Bone marrow (tissue), 2 donors: Measurements from ENCODE around the gene RBP3.

Experiments
- DNase-seq, 2 donors: peaks; one replicate each; lab custom pipeline; 2025; lab: John Stamatoyannopoulos, UW

RBP3 gene

GRCh38 chr10:47401874-47402640 is 53.9 kb downstream of the RBP3 start:
- DNase-seq: no peak

DNA sequence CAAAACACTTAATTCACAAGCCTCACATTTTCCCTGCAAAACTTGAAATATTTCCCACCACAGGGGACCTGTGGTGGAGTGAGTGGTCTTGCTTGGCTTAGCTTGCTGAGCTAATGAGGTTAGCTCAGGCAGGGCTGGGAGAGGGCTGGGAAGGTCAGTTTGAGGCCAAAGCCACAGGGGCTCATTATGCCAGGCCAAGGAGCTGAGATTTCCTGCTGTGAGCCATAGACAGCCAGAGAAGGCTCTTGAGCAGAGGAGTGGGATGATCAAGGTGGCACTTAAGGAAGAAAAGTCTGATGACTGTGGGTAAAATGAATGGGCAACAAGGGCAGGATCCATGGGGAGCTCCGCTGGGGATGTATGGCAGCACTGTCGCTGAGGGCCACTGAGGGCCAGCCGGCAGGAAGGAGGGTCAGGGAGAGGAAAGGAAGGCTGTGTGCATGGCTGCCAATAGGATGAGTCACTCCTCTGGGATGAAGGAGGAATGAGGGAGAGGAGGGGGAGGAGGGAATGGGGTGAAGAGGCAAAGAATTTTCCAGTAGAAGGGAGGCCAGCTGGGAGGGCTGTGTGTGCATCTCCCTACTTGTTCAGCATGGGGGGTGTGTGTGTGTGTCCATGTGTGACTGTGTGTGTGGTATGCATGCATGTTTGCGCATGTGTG is 54.6 kb downstream of the RBP3 start:
- DNase-seq: no peak

DNA sequence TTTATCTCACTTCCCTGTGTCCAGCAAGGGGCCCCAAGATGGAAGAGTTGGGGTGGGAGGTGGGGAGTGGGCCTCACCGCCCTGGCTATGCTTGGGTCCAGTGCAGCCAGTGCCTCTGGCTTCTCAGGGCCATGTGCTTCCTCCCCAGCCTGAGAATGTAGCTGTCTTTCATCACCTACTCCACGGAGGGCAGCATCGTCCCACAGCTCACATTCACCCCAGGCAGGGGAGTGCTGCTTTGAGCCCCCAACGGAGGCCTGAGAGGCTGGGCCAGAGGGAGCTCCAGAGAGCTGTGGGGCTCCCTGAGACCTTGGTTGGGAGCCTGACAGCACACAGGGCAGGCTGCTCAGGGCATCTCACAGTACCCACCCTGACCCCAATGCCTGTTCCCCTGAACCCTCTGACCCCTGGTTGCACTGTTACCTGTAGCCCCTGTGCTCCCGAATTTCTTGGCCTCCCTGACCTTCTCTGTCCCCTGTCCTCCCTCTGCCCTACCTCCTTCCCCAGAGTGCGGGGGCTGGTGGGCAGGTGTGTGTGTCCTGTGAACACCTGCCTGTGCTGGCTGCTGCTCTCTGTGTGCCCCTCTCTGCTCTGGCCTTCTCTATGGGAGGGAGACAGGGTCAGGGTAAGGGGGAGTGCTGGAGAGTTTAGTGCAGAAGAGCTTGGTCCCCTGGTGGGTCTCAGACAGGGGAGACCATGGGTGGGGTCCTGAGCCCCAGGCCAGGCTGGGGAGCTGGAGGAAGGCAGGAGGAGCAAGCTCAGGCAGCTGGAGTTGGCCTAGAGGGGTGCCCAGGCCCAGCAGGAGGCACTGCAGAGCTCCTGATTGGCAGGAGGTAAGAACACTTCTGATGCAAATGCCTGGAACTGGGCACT is 55.5 kb downstream of the RBP3 start:
- no peak for DNase-seq

DNA sequence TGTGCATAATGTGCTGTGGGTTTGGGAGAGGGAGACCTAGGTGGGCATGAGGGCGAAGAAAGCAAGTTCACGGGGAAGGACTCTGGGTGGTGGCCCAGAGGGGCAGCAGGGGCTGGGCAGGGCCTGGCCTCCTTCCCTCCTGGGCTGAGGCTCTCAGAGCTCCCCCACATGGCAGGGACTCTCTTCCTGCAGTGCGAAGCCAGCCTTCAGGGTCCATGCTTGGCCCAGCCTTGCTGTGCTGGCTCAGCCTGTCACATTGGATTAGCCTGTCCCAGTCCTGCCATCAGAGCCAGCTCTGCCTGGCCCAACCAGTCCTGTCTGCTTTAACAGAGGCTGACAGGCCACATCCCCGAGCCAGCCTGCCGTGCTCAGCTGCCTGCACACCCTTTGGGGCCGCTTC is 56.3 kb downstream of the RBP3 start:
- DNase-seq: no peak

GRCh38 chr10:47404937-47405336 is 56.8 kb downstream of the RBP3 start:
- DNase-seq: no peak

- DNase-seq: no peak
These were observed 57.8 kb downstream of the RBP3 start for GRCh38 chr10:47405857-47406547.

GRCh38 chr10:47406548-47406869 is 58.3 kb downstream of the RBP3 start:
- no peak for DNase-seq

DNA sequence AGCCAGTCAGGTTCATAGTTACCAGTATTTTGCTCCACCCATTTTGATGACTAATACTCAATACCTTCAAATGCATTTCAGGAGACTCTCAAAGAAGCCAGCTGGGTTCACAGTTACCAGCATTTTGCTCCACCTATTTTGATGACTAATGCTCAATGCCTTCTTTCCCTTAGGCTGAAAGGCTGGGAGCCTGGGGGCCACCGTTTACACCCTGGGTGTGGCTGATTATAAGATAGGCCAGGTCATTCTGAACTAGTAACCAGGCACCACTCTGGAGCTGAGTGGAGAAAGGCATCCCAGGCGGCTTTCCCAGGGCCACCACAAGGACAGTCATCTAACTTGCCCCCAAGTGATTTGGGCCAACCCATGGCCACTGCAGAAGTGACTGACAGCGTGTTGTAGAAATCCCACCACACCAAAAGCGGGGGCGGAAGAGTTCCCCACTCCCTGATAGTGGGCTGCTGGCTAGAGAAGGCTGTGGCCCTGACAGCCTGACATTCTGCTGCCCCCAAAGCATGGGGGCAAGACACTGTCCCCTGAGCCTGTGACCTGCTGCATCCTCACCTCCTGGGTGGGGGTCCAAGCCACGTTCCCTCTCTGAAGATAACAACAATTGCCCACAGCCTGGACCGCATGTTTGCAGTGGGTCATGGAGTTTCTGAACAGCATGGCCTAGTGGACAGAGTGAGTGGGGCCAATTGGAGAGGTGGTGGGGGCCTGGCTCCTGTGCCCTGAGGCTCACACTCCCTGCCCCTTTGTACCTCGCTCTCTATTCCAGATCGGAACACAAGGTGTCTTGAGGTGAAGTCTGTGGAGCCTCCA is 58.9 kb downstream of the RBP3 start:
- no peak for DNase-seq
